NB4 (cell line): ENCODE results near the gene OR51F1.

Experiments used
- MAX ChIP-seq: IDR thresholded peaks from 2 replicates; pipeline ENCODE4 v1.6.1; 2011; ENCODE audit warnings: low read depth, low read length
- POLR2A ChIP-seq: IDR thresholded peaks from 2 replicates; pipeline ENCODE4 v1.6.1; 2011; ENCODE audit warnings: mild to moderate bottlenecking; ENCODE audit not compliant: insufficient read length; ENCODE audit errors: extremely low read depth
- TF ChIP-seq, protein P1 (sequence below): IDR thresholded peaks from one replicate; pipeline ENCODE4 v1.5.1; 2012; ENCODE audit warnings: low read depth, low read length

DNA sequence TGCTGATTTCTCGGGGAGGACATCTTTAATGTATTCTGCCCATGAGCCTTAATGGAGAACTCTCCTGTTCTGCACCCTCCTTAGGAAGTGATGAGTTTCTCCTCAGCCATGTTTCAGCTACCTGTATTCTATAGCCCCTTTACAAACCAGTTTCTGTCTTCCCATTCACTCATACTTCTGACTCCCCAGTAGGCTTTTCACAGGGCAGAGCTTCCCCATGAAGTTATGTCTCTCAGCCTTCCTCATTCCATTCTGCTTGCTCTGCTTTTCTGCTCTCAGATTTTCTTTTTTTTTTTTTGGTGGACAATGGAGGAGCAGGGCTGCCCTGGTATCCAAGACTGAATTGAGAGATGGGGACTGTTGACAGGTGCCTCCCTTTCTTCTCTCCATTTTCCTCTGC is 38.7 kb upstream of the OR51F1 start:
- no peak for TF ChIP-seq POLR2A
- TF ChIP-seq, protein P1, sequence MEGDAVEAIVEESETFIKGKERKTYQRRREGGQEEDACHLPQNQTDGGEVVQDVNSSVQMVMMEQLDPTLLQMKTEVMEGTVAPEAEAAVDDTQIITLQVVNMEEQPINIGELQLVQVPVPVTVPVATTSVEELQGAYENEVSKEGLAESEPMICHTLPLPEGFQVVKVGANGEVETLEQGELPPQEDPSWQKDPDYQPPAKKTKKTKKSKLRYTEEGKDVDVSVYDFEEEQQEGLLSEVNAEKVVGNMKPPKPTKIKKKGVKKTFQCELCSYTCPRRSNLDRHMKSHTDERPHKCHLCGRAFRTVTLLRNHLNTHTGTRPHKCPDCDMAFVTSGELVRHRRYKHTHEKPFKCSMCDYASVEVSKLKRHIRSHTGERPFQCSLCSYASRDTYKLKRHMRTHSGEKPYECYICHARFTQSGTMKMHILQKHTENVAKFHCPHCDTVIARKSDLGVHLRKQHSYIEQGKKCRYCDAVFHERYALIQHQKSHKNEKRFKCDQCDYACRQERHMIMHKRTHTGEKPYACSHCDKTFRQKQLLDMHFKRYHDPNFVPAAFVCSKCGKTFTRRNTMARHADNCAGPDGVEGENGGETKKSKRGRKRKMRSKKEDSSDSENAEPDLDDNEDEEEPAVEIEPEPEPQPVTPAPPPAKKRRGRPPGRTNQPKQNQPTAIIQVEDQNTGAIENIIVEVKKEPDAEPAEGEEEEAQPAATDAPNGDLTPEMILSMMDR = no peak
- TF ChIP-seq MAX = no peak
